Neural cell (in vitro differentiated cells): ENCODE results near the gene PUM1. TPM values are rescaled to one million over a fixed set of nuclear protein-coding genes. Genes with fewer than 3 reads are reported as not detected.

Source experiments
- H2AFZ ChIP-seq: fragments of 200-600, 300-800 bp; sonication (generic), shearing (Covaris generic); 2 replicates; pipeline ENCODE4 v1.6.0; 2014; ENCODE audit warnings: low read depth, mild to moderate bottlenecking, antibody characterized with exemption, low read length, moderate library complexity
- H3F3A ChIP-seq: fragments of 200-600 bp; shearing (Covaris generic); 2 replicates; pipeline ENCODE4 v1.6.1; 2016; ENCODE audit warnings: mild to moderate bottlenecking, moderate library complexity, mixed read lengths, antibody characterized with exemption, low read length; ENCODE audit not compliant: insufficient read depth, poor library complexity, severe bottlenecking
- H3K27ac ChIP-seq: fragments of 200-600, 300-800 bp; sonication (generic), shearing (Covaris generic); 2 replicates; pipeline ENCODE4 v1.5.1; 2014; ENCODE audit warnings: mild to moderate bottlenecking, low read length, moderate library complexity
- H3K27me3 ChIP-seq: fragments of 300-800, 200-600 bp; sonication (generic), shearing (Covaris generic); 2 replicates; pipeline ENCODE4 v1.6.0; 2014; ENCODE audit warnings: mild to moderate bottlenecking, low read depth, low read length, moderate library complexity; ENCODE audit not compliant: insufficient read depth
- H3K36me3 ChIP-seq: fragments of 300-800, 200-600 bp; sonication (generic), shearing (Covaris generic); 2 replicates; pipeline ENCODE4 v1.5.1; 2014; ENCODE audit warnings: mild to moderate bottlenecking, antibody characterized with exemption, low read length, moderate library complexity; ENCODE audit not compliant: insufficient read depth
- H3K4me2 ChIP-seq: fragments of 300-800, 200-600 bp; sonication (generic), shearing (Covaris generic); 2 replicates; pipeline ENCODE4 v1.6.0; 2014; ENCODE audit warnings: mild to moderate bottlenecking, low read length
- H3K4me3 ChIP-seq: fragments of 300-800, 200-600 bp; sonication (generic), shearing (Covaris generic); 2 replicates; pipeline ENCODE4 v1.5.1; 2014; ENCODE audit warnings: mild to moderate bottlenecking, low read length, moderate library complexity
- H3K79me2 ChIP-seq: fragments of 200-600 bp; shearing (Covaris generic); replicated peaks from 2 replicates; pipeline ENCODE4 v1.6.0; 2014; ENCODE audit warnings: mild to moderate bottlenecking, low read length, moderate library complexity; ENCODE audit not compliant: insufficient read depth
- H3K9ac ChIP-seq: fragments of 300-800, 200-600 bp; sonication (generic), shearing (Covaris generic); 2 replicates; pipeline ENCODE4 v1.6.1; 2016; ENCODE audit warnings: mild to moderate bottlenecking, low read length, mixed read lengths
- H3K9me2 ChIP-seq: fragments of 200-600 bp; shearing (Covaris generic); 2 replicates; pipeline ENCODE4 v1.6.1; 2016; ENCODE audit warnings: mild to moderate bottlenecking, low read length, mixed read lengths; ENCODE audit not compliant: insufficient read depth
- H3K9me3 ChIP-seq: fragments of 200-600, 300-800 bp; sonication (generic), shearing (Covaris generic); 2 replicates; pipeline ENCODE4 v1.6.1; 2016; ENCODE audit warnings: mild to moderate bottlenecking, mixed run types, low read length, moderate library complexity, mixed read lengths
- H4K20me1 ChIP-seq: fragments of 200-600 bp; shearing (Covaris generic); 2 replicates; pipeline ENCODE4 v1.6.1; 2016; ENCODE audit warnings: mild to moderate bottlenecking, mixed run types; ENCODE audit not compliant: insufficient read depth
- EP300 ChIP-seq: fragments of 450-650 bp; conservative IDR thresholded peaks from 2 replicates; pipeline ENCODE4 v1.6.1; 2014; ENCODE audit warnings: antibody characterized with exemption, mild to moderate bottlenecking, moderate library complexity; ENCODE audit not compliant: poor library complexity, severe bottlenecking
- EZH2 ChIP-seq: fragments of 200-600, 300-800 bp; shearing (Covaris generic), sonication (generic); IDR thresholded peaks from 2 replicates; pipeline ENCODE4 v1.6.1; 2014; ENCODE audit warnings: antibody characterized with exemption, low read length, borderline replicate concordance, mild to moderate bottlenecking; ENCODE audit not compliant: insufficient read depth, poor library complexity, severe bottlenecking
- MXI1 ChIP-seq: fragments of 450-650 bp; conservative IDR thresholded peaks from 2 replicates; pipeline ENCODE4 v1.6.1; 2014; ENCODE audit warnings: antibody characterized with exemption, mild to moderate bottlenecking; ENCODE audit not compliant: poor library complexity, severe bottlenecking
- POLR2AphosphoS5 ChIP-seq: IDR thresholded peaks from 2 replicates; pipeline ENCODE4 v1.6.1; 2012
- SMC3 ChIP-seq: fragments of 450-650 bp; conservative IDR thresholded peaks from 2 replicates; pipeline ENCODE4 v1.6.1; 2014; ENCODE audit warnings: antibody characterized with exemption, mild to moderate bottlenecking, moderate library complexity; ENCODE audit not compliant: poor library complexity
- TAF1 ChIP-seq: IDR thresholded peaks from 2 replicates; pipeline ENCODE4 v1.6.1; 2012; ENCODE audit warnings: low read depth
- polyA plus RNA-seq: library from polyadenylated mRNA; depleted of rRNA; stranded (reverse); fragments of >200 nt; gene quantifications from 2 replicates; pipeline ENCODE4 v1.2.3, GENCODE V29; 2014
- TF ChIP-seq, protein P1 (sequence below): IDR thresholded peaks from 2 replicates; pipeline ENCODE4 v1.6.1; 2012; ENCODE audit warnings: borderline replicate concordance
- TF ChIP-seq, protein P2 (sequence below): fragments of 450-650 bp; IDR thresholded peaks from 2 replicates; pipeline ENCODE4 v1.5.1; 2014; ENCODE audit warnings: antibody characterized with exemption, mild to moderate bottlenecking, moderate library complexity; ENCODE audit not compliant: poor library complexity, severe bottlenecking

Gene PUM1
- polyA plus RNA-seq, 1 donor from 2014 or later: 60.8 TPM

- Histone ChIP-seq H3F3A (peaks cover 7% of the 10 kb centered on the region), H2AFZ (no peak overlapping the region), H3K27me3 (no peaks in the 10 kb centered on the region), H3K9me2 (no peaks in the 10 kb centered on the region), H3K4me3 (peak overlapping the region; percentile 20), H3K4me2 (no peak overlapping the region), H3K79me2 (peaks cover 78% of the 10 kb centered on the region), H3K9me3 (no peaks in the 10 kb centered on the region), H3K9ac (peak overlapping the region; percentile 26), H3K27ac (peak overlapping the region; percentile 36), H4K20me1 (peaks cover 29% of the 10 kb centered on the region), H3K36me3 (no peaks in the 10 kb centered on the region)
- TF ChIP-seq EZH2 (no peak), EP300 (no peak), SMC3 (no peak), TAF1 (no peak), MXI1 (no peak)
These were observed 162.0 kb downstream of the PUM1 start for GRCh38 chr1:30903343-30904034.

- Histone ChIP-seq H4K20me1 (peaks cover 29% of the 10 kb centered on the region), H3K79me2 (peaks cover 81% of the 10 kb centered on the region)
These were observed 162.8 kb downstream of the PUM1 start for GRCh38 chr1:30902593-30903290.

More at GRCh38 chr1:30902593-30903290, 162.8 kb downstream of the PUM1 start:
- H3K9ac ChIP-seq: peak overlapping the region; percentile 26
- peaks cover 7% of the 10 kb centered on the region for H3F3A ChIP-seq
- no peaks in the 10 kb centered on the region for H3K9me3 ChIP-seq
- peak overlapping the region; percentile 36 for H3K27ac ChIP-seq
- H3K4me2 ChIP-seq: no peak overlapping the region
- H2AFZ ChIP-seq: no peak overlapping the region
- no peaks in the 10 kb centered on the region for H3K36me3 ChIP-seq
- TF ChIP-seq POLR2AphosphoS5: no peak
- TF ChIP-seq EZH2: no peak
- TF ChIP-seq, protein P1, sequence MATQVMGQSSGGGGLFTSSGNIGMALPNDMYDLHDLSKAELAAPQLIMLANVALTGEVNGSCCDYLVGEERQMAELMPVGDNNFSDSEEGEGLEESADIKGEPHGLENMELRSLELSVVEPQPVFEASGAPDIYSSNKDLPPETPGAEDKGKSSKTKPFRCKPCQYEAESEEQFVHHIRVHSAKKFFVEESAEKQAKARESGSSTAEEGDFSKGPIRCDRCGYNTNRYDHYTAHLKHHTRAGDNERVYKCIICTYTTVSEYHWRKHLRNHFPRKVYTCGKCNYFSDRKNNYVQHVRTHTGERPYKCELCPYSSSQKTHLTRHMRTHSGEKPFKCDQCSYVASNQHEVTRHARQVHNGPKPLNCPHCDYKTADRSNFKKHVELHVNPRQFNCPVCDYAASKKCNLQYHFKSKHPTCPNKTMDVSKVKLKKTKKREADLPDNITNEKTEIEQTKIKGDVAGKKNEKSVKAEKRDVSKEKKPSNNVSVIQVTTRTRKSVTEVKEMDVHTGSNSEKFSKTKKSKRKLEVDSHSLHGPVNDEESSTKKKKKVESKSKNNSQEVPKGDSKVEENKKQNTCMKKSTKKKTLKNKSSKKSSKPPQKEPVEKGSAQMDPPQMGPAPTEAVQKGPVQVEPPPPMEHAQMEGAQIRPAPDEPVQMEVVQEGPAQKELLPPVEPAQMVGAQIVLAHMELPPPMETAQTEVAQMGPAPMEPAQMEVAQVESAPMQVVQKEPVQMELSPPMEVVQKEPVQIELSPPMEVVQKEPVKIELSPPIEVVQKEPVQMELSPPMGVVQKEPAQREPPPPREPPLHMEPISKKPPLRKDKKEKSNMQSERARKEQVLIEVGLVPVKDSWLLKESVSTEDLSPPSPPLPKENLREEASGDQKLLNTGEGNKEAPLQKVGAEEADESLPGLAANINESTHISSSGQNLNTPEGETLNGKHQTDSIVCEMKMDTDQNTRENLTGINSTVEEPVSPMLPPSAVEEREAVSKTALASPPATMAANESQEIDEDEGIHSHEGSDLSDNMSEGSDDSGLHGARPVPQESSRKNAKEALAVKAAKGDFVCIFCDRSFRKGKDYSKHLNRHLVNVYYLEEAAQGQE: no peak
- TF ChIP-seq SMC3: no peak
- TF ChIP-seq, protein P2, sequence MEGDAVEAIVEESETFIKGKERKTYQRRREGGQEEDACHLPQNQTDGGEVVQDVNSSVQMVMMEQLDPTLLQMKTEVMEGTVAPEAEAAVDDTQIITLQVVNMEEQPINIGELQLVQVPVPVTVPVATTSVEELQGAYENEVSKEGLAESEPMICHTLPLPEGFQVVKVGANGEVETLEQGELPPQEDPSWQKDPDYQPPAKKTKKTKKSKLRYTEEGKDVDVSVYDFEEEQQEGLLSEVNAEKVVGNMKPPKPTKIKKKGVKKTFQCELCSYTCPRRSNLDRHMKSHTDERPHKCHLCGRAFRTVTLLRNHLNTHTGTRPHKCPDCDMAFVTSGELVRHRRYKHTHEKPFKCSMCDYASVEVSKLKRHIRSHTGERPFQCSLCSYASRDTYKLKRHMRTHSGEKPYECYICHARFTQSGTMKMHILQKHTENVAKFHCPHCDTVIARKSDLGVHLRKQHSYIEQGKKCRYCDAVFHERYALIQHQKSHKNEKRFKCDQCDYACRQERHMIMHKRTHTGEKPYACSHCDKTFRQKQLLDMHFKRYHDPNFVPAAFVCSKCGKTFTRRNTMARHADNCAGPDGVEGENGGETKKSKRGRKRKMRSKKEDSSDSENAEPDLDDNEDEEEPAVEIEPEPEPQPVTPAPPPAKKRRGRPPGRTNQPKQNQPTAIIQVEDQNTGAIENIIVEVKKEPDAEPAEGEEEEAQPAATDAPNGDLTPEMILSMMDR: no peak
- no peak for TF ChIP-seq EP300
- no peak for TF ChIP-seq MXI1
- H3K4me3 ChIP-seq: peak overlapping the region; percentile 20
- H3K27me3 ChIP-seq: no peaks in the 10 kb centered on the region
- no peaks in the 10 kb centered on the region for H3K9me2 ChIP-seq
